Measurements from ENCODE around the gene MKNK1. TPM values are rescaled to one million over a fixed set of nuclear protein-coding genes. Genes with fewer than 3 reads are reported as not detected.

Gene MKNK1
- polyA plus RNA-seq, 4 donors: 22.3 to 29.3 (median 25.3) TPM

DNA sequence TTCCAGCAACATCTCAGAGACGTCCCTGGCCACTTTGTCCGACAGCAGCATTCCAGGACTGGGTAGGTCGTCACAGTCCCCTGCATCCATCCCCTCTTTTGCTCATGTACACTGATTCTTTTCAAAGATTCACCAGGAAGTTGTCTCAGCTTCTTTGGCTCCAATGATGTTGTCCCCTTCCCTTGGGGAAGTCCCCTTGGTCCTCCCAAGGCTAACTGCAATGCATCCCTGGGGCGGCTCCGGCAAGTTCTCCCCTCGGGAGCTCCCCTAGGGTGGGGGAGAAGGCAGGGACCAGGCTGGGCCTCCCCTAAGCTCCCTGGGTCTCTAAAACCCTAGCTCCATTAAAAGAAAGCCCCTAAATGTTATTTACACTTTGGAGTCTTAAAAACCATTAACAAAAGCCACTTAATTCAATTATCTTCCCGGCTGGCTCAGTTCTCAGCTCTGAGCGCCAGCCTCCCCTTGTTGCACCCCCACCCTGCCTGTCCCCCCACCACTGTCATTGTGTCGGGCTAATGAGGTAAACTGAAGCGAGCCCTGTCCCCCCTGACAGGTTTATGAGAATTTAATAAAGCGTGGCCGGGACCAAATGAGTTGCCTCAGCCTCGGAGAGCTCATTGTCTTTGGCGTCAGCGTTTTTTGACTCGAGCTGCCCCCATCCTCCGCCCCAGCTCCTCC is 77.9 kb downstream of the MKNK1 start:
- no peak for DNase-seq (ENCODE audit: low read depth in 4 of 4, low spot score in 3 of 4)

DNA sequence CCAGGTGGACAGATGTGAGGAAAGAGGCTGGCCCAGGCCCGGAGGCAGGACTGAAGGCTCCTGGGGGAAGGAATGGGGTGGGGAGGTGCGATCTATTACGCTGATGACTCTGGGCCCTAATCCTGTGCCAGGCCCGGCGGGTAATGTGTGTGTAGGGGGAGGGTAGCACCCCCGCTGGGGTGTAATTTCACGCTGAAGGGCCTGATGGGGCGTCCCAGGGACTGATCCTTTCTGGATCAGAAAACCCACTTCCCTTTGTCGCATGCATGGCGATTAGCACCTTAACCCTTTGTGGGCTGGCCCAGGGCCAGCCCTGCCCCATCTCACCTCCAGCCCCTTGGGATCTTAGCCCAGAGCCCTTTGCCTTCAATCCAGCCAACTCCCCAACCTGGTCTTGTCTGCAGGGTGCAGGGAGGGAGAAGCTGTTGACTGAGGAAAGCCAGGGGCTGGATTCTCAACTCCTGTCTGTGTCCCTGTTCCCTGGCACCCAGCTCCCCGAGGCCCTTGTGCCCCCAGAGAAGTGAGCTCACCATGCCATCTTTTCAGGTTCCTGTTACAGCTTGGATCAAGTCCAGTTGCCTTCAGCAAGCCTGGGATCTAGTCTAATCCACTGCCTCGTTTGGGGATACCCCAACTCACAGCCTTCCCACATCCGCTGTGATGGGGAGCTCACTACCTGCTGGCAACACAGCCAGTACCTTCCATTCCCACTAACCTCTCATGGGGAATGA is 78.7 kb downstream of the MKNK1 start:
- no peak for DNase-seq (ENCODE audit: low read depth in 4 of 4, low spot score in 3 of 4)

DNA sequence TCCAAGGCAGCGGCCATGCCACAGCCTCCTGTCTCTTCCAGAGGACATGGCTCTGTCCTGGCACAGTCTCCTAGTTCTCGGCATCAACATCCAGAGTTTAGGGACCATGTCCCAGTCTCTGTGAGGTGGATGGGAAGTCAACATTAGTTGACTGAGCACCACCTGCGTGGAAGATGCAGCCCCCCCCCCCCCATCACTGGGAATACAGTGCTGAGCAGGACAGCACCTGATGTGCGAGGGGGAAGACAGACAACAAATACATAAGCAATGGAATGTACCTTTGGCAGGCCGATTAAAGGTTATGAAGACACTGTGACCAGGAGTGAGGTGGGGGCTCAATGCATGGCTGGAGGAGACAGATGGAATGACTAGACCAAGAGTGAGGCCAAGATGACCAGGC is 79.2 kb downstream of the MKNK1 start:
- no peak for DNase-seq (ENCODE audit: low read depth in 4 of 4, low spot score in 3 of 4)

DNA sequence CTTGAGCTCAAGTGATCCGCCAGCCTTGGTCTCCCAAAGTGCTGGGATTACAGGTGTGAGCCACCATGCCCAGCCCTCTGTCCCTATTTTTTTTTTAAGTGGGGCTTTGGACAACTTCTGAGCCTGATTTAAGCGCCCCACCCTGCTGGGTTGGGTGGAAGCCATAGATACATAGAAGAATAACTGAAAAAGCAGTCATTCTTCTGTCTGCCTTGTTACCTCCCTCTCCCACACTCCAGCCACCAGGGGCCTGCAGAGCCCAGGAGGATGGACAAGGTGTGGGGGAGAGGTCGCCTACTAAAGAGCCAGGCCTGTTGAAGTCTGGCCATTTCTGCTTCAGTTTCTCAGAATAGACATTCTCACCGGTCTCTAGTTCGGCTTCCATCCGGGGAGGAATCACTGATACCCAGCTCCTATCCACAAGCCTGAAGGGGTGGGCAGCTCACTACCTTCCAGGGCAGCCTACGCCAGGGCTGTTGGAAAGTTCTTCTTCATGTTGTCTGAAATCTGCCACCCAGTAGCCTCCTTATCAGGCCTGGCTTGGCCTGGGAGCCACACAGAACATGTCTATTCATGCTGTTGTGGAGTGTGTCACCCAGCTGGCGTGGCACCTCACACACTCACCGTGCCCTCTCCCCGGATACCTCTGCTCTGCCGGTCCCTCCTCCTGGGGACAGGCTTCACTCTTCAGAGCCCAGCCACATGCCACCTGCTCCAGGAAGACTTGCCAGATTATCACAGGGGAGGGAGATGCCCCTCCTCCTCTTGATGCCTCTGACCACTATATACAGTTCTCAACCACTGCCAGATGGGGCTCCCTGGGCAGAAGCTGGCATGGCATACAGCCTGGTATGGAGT is 80.3 kb downstream of the MKNK1 start:
- no peak for DNase-seq (ENCODE audit: low read depth in 4 of 4, low spot score in 3 of 4)

DNA sequence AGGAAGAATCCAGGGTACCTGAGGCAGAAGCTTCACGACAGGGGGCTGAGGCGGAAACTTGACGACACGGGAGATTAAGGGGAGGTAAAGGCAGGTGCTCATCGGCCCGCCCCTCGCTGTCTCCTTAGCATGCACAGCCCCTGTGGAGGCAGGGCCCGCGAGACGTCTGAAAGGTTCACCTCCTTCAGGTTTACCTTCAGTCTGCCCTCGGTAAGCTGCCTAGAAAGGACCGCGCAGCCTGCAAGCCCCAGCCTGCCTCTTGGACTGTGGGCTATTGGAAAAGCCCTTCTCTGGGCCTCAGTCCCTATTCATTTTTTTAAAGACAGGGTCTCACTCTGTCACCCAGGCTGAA is 81.1 kb downstream of the MKNK1 start:
- DNase-seq (ENCODE audit: low read depth in 4 of 4, low spot score in 3 of 4): no peak

DNA sequence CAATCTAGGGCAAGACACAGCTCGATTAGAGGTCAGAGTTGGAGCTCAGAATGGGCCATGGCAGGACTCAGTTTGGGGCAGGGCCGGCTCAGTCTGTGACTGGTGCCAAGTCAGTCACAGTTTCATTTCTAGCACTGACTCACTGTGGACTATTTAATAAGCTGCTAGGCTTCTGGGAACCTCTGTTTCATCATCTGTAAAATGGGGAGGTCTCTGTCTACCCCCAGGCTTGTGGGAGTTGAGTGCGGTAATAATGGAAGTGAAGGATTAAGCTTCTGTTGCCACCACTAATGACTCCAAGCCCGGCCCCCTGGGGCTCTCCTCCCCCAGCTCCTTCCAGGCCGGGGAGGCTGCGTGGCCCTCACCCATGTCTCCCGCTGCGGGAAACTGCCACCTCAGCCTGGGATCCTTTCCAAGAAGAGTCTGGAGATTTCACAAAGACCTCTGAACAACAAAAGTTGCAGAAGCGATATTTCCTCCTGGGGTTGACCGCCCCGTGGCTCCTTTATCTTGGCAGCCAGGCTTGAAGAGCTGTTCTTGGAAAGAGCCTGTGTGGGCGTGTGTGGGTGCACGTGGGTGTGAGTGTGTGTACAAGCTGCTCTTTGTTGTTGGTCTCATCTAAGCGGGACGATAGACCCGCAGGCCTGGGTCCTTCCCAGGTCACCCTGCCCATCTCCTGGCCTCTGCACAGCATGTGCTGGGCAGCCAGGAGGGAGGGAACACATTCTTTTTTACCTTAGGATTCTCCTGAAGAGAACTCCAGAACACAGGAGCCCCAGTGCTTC is 81.7 kb downstream of the MKNK1 start:
- DNase-seq (ENCODE audit: low read depth in 4 of 4, low spot score in 3 of 4): no peak

DNA sequence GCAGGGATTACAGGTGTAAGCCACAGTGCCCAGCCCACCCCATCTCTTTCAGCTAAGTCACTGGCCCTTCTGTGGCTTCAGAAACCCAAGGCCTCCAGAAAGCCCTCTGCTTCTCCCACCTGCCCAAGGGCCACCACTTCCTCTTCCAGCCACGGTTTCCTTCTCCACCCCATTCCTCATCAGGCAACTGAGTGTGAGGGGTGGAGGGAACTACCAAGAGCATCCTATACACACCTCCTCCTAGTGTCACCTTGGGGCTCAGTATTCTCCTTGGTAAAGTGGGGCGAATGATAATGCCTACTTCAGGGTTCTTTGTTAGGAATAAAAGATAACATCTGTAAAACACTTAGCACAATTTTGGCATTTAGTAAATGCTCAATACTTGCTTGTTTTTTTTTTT is 82.7 kb downstream of the MKNK1 start:
- no peak for DNase-seq (ENCODE audit: low read depth in 4 of 4, low spot score in 3 of 4)

DNA sequence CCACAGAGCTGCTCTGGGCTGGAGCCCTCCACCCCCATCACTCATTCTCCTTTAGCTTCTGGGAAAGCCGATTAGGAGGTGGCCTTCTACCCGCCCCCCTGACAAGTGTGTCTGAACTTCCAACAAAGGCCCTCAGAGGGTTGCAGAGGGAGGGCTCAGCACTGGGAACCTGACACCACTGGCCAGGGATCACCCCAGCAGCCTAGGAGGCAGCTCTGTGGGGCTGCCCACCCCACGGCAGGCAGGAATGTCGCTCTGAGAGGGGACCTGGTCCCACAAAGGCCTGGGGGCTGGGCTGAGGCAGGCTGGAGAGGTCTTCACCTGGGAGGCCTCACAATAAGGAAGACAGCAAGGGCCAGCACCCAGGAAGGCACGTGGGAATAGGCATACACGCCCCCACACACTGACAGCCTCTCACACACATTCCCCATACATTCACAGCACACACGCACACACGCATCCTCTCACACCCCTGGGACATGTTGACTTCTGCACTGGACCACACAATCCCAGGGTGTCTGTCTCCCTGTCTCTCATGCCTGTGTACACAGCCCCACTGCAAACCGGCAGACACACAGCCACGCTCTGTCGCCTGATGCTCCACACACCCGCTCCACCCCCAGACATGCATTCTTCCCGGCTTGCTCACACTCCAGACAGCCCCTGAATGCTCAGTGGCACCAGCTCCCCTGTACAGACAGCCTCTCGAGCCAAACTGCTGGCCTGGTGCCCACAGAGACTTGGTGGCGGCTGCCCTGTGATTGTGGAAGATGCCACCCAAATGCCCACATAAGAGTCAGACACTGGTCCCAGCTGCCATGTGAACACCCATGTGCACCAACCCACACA is 83.8 kb downstream of the MKNK1 start:
- DNase-seq (ENCODE audit: low read depth in 4 of 4, low spot score in 3 of 4): no peak

DNA sequence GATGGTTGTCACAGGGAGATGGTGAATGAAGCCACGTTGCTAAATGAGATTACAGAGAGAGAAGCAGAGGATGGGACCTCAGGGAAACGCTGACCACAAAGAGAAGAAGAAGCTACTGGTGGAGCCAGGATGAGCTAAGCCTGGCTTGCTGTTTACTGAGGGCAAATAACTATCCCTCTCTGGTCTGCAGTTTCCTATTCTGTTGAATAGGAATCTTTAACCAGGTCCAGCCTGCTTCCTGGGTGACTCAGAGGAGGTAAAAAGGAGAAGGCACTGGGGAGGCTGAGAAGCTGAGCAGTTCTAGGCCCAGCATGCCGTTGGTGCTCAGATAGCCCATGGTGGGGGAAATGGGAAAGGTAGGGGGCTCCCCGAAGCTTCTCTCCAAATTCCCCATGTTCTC is 84.9 kb downstream of the MKNK1 start:
- no peak for DNase-seq (ENCODE audit: low read depth in 4 of 4, low spot score in 3 of 4)

DNA sequence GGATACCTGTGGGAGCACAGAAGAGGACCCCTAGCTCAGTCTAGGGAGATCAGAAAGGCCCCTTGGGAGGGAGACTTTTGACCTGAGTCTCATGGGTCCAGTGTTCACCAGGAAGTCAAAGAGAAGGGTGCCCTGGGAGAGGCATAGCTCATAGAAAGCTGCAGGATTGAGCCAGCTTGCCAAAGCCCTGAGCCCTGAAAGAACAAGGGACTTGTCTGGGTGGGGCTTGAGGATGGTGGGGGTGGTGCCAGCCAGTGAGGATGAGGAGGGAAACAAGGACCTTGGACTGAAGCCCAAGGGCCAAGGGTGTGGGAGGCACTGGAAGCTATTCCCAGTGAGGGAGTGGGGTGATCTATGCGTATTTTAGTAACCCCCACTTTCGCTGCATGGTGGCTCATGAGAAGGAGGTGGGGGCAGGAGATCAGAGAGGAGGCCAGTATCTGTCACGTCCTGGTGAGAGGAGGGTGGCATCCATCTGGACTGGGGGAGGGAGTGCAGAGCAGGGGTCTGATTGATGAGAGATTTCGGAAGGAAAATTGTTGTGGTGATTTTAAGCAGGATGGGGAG is 86.1 kb downstream of the MKNK1 start:
- DNase-seq (ENCODE audit: low read depth in 4 of 4, low spot score in 3 of 4): no peak

DNA sequence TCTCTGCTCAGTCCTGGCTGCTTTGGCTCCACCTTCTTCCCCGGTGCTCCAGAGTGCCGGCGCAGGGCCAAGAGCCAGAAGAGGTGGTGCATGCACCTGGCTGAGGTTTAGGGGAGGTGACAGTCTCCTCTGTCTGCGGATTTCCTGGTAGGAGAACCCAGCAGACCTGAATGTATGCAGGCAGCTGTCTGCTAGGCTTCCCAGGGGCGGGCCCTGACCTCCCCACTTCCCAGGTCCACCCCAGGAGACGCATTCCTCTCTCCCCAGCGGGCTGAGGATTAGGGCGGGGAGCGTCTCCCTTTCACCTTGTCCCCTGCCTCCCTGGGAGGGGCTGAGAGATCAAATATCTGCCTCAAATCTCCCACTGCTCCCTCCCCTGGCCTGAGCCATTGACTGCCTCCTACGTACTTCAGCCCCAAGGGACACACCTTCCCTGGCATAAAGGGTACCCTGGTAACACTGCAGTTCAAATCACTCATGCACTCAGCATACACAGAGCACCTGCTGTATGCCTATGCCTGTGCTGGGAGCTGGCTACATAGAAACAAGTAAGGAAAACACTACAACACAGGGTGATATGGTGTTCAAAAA is 87.0 kb downstream of the MKNK1 start:
- DNase-seq (ENCODE audit: low read depth in 4 of 4, low spot score in 3 of 4): no peak

DNA sequence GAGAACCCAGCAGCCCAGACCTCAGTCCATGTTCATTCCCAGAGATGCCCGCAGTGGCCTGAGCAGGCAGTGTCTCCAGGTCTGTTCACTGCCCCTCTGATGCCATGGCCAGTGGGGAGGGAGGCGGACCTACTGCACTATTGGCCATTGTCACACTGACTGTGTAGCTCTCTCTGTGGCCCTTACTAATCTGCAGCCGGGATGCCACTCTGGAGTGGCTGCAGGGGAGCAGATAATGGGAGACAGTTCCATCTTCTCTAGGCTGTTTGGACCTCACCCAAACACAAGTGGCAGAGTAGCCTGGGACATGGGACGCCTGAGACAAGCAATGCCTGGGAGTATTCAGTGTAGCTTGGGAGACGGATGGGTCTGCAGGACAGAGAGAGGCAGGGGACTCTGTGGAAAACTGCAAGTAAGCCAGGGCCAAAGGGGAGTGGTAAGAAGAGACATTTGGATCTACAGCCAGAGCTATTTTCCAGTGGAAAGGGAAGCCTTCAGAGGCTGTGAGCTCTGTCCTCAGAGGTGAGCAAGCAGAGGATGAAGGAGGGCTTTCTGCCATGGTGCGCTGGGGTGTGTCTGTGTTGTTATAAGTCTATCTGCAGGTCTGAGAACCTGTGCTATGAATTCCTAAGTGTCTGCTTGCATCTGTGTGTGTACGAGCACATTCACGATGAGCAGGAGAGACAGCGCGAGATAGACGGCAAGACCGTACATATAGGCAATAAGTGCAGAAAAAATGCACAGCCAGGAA is 87.7 kb downstream of the MKNK1 start:
- no peak for DNase-seq (ENCODE audit: low read depth in 4 of 4, low spot score in 3 of 4)

DNA sequence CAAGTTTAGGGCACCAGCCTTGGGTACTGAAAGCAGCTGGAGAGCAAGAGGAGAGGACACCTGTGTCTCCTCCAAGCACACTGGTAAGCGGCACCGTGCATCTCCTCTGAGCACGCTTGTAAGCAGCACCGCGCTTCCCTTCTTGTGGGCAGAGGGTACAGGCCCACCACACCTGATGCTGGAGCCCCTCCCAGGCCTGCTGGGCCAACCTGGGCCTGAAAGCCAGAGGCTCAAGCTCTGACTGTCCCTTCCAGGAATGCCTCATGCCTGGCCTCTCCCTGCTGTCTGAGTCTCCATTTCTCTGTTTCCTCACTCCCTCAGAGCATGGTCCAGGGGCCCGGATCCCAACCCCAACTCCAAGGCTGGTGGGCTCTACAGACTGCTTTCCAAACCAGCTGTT is 88.5 kb downstream of the MKNK1 start:
- DNase-seq (ENCODE audit: low read depth in 4 of 4, low spot score in 3 of 4): no peak

DNA sequence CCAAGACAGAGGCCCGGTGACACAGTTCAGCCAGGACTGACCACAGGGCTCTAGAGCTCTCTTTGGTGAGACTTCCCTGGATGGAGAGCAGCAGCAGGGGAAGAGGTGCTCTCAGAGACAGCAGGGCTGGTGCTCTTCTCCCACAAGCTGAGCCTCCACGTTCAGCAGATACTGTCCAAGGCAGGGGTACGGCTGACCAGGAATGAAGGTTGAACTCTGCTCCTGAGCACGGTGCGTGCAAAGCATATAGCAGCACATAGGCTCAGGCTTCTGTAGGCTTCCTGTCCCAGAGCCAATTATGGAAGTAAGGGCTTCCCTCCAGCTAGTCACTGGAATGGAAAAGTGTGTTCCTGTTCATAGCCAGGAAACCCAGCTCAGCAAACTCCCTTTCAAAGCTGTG is 90.5 kb downstream of the MKNK1 start:
- no peak for DNase-seq (ENCODE audit: low read depth in 4 of 4, low spot score in 3 of 4)

DNA sequence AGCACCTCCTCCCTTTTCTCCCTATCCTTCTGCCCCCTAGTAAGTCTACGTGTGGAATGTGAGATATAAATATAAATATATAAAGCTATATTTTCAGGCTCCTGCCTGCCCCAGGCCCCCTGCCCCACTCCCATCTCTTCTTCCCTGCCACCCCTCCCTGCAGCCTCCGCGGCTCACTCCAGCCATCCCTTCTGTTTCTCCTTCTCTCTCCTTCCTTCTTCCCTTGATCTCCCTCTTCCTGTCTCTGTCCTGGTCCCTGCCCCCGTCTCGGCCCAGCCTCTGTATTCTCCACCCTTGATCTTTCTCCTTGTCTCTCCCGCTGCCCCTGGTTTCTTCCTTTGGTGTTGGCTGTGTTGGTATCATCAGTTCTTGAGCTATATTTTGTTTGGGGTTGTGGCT is 91.3 kb downstream of the MKNK1 start:
- no peak for DNase-seq (ENCODE audit: low read depth in 4 of 4, low spot score in 3 of 4)

DNA sequence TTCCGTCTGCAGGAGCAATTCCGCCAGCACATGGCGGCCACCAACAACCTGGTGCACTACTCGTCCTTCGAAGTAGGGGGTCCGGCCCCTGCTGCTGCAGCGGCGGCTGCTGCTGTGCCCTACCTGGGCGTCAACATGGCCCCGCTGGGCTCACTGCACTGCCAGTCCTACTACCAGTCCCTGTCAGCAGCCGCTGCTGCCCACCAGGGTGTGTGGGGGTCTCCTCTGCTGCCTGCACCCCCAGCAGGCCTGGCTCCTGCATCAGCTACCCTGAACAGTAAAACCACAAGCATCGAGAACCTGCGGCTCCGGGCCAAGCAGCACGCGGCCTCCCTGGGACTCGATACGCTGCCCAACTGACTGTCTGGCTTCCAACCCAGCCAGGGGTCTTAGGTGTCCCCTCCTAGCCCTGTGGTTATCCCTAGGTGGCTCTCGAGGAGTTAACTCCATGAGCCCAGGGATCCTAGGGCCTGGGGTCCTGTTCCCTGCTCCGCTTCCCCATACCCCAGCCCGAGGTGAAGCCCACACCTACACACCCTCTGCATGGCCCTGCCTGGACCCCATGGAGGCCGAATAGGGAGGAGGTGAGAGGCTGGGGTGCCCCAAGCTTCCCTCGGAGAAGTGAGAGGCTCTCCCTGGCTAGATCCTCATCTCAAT is 91.8 kb downstream of the MKNK1 start:
- no peak for DNase-seq (ENCODE audit: low read depth in 4 of 4, low spot score in 3 of 4)

DNA sequence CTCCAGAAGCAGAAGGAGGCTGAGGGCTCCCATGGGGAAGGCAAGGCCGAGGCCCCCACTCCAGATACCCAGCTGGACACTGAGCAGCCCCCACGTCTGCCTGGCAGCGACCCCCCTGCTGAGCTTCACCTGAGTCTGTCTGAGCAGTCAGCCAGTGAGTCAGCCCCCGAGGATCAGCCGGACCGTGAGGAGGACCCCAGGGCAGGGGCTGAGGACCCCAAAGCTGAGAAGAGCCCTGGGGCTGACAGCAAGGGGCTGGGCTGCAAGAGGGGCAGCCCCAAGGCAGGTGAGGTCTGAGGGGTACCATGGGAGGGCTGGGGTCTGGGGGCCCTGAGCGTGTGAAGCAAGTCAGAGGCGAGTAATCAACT is 93.1 kb downstream of the MKNK1 start:
- no peak for DNase-seq (ENCODE audit: low read depth in 4 of 4, low spot score in 3 of 4)

DNA sequence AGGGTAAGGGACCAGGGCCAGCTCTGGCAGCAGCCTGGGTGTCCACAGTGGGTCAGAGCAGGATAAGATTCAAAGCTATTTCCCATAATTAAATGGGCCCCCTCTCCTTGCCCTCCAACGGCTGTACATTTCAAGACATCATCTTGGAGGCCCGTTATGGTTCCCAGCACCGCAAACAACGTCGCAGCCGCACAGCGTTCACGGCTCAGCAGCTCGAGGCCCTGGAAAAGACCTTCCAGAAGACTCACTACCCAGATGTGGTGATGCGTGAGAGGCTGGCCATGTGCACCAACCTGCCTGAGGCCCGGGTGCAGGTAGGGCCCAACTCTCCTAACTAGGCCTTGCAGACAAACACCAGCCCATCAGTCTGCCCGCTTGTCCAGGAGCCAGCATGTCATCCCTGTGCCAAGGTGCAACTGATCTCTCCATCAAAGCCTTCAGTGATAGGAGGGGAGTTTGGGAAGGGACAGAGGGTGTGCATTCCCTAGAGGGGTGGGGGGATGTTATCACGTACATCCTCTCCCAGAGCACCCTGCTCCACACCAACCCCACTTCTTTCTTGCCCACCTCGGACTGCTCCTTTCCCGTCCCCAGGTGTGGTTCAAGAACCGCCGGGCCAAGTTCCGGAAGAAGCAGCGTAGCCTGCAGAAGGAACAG is 93.6 kb downstream of the MKNK1 start:
- DNase-seq (ENCODE audit: low read depth in 4 of 4, low spot score in 3 of 4): no peak

Measured in right renal pelvis (tissue), 4 donors.